ENCODE measurements around the gene IGIP.

IGIP gene

GRCh38 chr5:140168371-140168770, 42.6 kb downstream of the IGIP start:
- DNase-seq = no peak

- no peak for DNase-seq
Measured at GRCh38 chr5:140169410-140169809, 43.7 kb downstream of the IGIP start.

GRCh38 chr5:140172483-140172882, 46.7 kb downstream of the IGIP start:
- no peak for DNase-seq

GRCh38 chr5:140174014-140174413, 48.3 kb downstream of the IGIP start:
- no peak for DNase-seq

DNA sequence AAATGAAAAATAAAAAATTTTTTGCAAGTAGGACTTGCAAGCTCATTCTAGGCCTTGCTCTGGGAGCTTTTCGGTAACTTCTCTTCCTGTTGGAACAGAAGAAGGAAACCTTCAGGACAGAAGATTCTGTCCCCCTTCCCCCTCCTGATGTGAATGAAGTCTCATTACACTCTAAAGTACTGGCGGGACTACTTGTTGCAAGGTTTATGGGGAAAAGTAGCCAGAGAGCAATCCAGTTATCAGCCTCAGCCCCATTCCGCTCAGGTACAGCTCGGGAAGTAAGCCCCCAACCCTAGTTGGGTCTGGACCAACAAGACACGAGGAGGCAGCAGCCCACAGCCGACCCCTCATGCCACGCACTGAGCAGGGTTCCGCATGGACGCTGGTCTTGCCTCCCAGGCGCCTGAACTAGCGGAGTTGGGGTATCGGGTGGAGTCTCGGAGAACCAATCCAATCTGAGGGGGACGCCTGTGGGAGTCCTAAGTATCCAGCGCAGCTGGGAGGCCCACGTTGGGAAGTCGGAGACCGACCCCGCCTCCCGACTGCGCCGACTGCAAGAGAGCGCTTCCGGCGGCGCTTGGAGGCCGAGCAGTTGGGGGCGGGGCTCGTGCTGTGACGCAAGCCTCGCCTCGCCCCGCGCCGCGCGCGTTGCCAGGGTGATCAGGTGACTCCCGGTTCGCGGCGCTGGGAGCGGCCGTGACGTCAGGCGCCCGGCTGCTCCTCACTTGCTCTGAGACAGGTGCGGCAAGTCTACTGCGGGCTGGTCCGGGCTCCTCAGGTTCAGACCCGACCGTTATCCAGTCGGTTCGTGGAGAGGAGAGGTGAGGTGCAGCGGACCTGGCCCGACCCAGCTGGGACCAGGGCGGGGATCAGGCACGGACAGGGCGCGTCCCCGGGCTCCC, 49.0 kb downstream of the IGIP start, which contains the start of gene CYSTM1:
CYSTM1 (plus strand) TSS at position 724 of the 902 bp plus-strand sequence. CDS start 19,278 bp downstream, outside the sequence.
- peak; percentile 83 for DNase-seq

DNA sequence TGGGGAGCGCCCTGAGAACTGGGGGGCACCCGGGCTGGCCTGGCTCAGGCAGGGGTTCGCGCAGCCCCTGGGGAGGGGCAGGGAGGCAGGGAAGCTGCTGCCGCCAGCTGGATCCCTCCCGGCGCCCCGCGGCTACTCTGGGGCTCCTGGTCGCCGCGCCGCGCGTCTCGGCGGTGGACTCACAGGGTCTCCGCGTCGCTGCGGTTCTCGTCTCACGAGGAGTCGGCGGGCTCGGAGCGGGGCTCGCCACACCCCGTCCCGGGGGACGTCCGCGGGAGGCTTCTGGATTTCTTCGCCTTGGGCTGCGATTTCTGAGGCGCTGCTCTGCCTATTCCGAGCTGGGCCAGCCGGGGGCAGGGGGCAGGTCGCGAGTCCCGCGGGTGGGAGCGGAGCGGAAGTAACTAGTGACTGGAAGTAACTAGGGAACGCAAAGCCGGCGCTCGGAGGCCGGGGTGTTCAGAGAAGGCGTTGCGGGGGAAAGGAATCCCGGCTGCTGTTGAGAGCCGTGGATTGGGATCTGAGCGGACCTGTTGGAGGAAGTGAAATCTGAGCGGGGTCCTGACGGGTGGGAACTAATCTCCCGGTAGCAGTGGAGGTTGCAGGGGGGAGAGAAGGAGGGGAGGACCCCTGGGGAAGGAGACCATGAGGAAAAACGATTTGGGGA, 49.8 kb downstream of the IGIP start:
- peak; percentile 18 for DNase-seq

DNA sequence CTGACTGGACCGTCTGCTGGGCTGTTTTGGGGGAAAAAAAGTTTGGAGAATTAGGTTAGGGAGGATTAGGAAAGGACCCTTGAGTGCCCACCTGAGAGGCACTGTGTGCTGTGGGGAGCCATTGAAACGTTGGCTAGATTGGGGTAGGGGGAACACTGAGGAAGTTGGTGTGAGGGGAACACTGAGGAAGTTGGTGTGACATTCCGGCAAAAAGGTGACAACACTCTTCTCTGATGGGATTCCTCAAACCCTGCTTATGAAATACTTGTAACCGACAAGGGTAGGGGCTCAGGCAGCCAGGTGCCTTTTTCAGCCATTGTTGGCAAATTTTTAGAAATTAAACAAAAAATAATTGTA, 50.3 kb downstream of the IGIP start:
- no peak for DNase-seq

- DNase-seq = no peak
Measured at GRCh38 chr5:140178086-140178410, 52.3 kb downstream of the IGIP start.

- no peak for DNase-seq
Measured at GRCh38 chr5:140178482-140179116, 52.9 kb downstream of the IGIP start.
